SH-SY5Y (cell line): ENCODE results near the gene CUZD1.

Experiments used
- GATA2 ChIP-seq: IDR thresholded peaks from 2 replicates; pipeline ENCODE4 v1.6.1; 2011; ENCODE audit warnings: mild to moderate bottlenecking, low read depth, low read length
- GATA3 ChIP-seq: IDR thresholded peaks from 2 replicates; pipeline ENCODE4 v1.6.1; 2011; ENCODE audit warnings: low read depth, mild to moderate bottlenecking, low read length, moderate library complexity

GRCh38 chr10:122859527-122859926 lies 13.9 kb upstream of the CUZD1 start:
- TF ChIP-seq GATA2 (no peak), GATA3 (no peak)
